Spleen (tissue), 7 donors: ENCODE results near the gene PDGFRB.

Experiments
- CTCF ChIP-seq, 11 experiments: fragments of 200-600 bp in 7 of 11; fragments of 450-650 bp in 4 of 11; sonication (generic) in 4 of 11; IDR thresholded peaks in 8 of 11; conservative IDR thresholded peaks in 3 of 11; 1 replicate in 7 of 11; 2 replicates in 4 of 11; pipeline versions ENCODE4 v1.4.0 to v1.8.0; 2016 to 2021; ENCODE audit warnings: antibody characterized with exemption in 11 of 11, inconsistent platforms in 4 of 11, mild to moderate bottlenecking in 1 of 11
- POLR2AphosphoS5 ChIP-seq, 3 donors: sonication (generic); formaldehyde crosslinking; IDR thresholded peaks; one replicate each; pipeline ENCODE4 v1.5.1; 2017; ENCODE audit warnings: antibody characterized with exemption in 3 of 3
- donor health status: DM: no; HTN: no; CAD: no; lungs with moderate emphysema.
- donor health status: DM: no; HTN: no; CAD: no.
- donor health status: DM: no; HTN: no; CAD: no.

GRCh38 chr5:150134198-150134588 lies 21.5 kb downstream of the PDGFRB start:
- TF ChIP-seq POLR2AphosphoS5 (IDR thresholded peaks at IDR 0.05) = no peak
- no peak for TF ChIP-seq CTCF (IDR thresholded peaks at IDR 0.05 in 8 of 11, conservative IDR thresholded peaks at IDR 0.05 in 3 of 11)
